OCI-LY1 (cell line): ENCODE data around the gene DCLK1.

Experiments used
- H2AFZ ChIP-seq: fragments of 200-600 bp; sonication (generic), shearing (Covaris generic); 2 replicates; pipeline ENCODE4 v1.6.0; 2014; ENCODE audit warnings: antibody characterized with exemption, mild to moderate bottlenecking, low read length
- H3F3A ChIP-seq: fragments of 200-600 bp; sonication (generic), shearing (Covaris generic); 2 replicates; pipeline ENCODE4 v1.6.0; 2014; ENCODE audit warnings: mild to moderate bottlenecking, antibody characterized with exemption, low read length, moderate library complexity; ENCODE audit not compliant: insufficient read depth
- H3K27ac ChIP-seq: fragments of 200-600 bp; sonication (generic); 2 replicates; pipeline ENCODE4 v1.5.1; 2014; ENCODE audit warnings: low read length, mixed run types, mild to moderate bottlenecking, low read depth; ENCODE audit not compliant: poor library complexity, severe bottlenecking
- H3K27me3 ChIP-seq: fragments of 200-600 bp; sonication (generic); 2 replicates; pipeline ENCODE4 v1.6.0; 2014; ENCODE audit warnings: antibody characterized with exemption, mild to moderate bottlenecking, low read length, moderate library complexity; ENCODE audit not compliant: insufficient read depth
- H3K36me3 ChIP-seq: fragments of 200-600 bp; sonication (generic); 2 replicates; pipeline ENCODE4 v1.6.1; 2014; ENCODE audit warnings: mild to moderate bottlenecking, antibody characterized with exemption, low read length, moderate library complexity, mixed read lengths; ENCODE audit not compliant: insufficient read depth
- H3K4me1 ChIP-seq: fragments of 200-600 bp; sonication (generic); 2 replicates; pipeline ENCODE4 v1.5.1; 2014; ENCODE audit warnings: mild to moderate bottlenecking, low read length, moderate library complexity; ENCODE audit not compliant: insufficient read depth, severe bottlenecking
- H3K4me2 ChIP-seq: fragments of 200-600 bp; sonication (generic), shearing (Covaris generic); 2 replicates; pipeline ENCODE4 v1.6.1; 2014; ENCODE audit warnings: low read length
- H3K4me3 ChIP-seq: fragments of 200-600 bp; sonication (generic); 2 replicates; pipeline ENCODE4 v1.5.1; 2014; ENCODE audit warnings: low read length, low read depth, mild to moderate bottlenecking, mixed read lengths; ENCODE audit not compliant: poor library complexity, severe bottlenecking
- H3K79me2 ChIP-seq: fragments of 200-600 bp; shearing (Covaris generic); 2 replicates; pipeline ENCODE4 v1.6.1; 2016; ENCODE audit warnings: mixed run types, low read length, mixed read lengths; ENCODE audit not compliant: insufficient read depth
- H3K9ac ChIP-seq: fragments of 200-600 bp; sonication (generic), shearing (Covaris generic); 2 replicates; pipeline ENCODE4 v1.6.1; 2014; ENCODE audit warnings: mild to moderate bottlenecking, low read length, mixed read lengths
- H3K9me2 ChIP-seq: fragments of 200-600 bp; sonication (generic), shearing (Covaris generic); 2 replicates; pipeline ENCODE4 v1.6.1; 2014; ENCODE audit warnings: low read depth, mild to moderate bottlenecking, low read length, mixed read lengths
- H3K9me3 ChIP-seq: fragments of 200-600 bp; shearing (Covaris generic); 2 replicates; pipeline ENCODE4 v1.6.1; 2014; ENCODE audit warnings: low read length, mixed read lengths
- H4K20me1 ChIP-seq: fragments of 200-600 bp; sonication (generic), shearing (Covaris generic); 2 replicates; pipeline ENCODE4 v1.6.0; 2016; ENCODE audit warnings: mild to moderate bottlenecking, low read length; ENCODE audit not compliant: insufficient read depth
- EZH2 ChIP-seq: fragments of 200-600 bp; sonication (generic), shearing (Covaris generic); IDR thresholded peaks from 2 replicates; pipeline ENCODE4 v1.8.0; 2017; ENCODE audit warnings: borderline replicate concordance, mixed run types, mild to moderate bottlenecking, antibody characterized with exemption, low read length, moderate library complexity, mixed read lengths
- TF ChIP-seq, protein P1 (sequence below): fragments of 200-600 bp; sonication (generic), shearing (Covaris generic); IDR thresholded peaks from 2 replicates; pipeline ENCODE4 v1.5.1; 2017; ENCODE audit warnings: mild to moderate bottlenecking, antibody characterized with exemption, low read length, moderate library complexity, mixed read lengths

DCLK1 gene

DNA sequence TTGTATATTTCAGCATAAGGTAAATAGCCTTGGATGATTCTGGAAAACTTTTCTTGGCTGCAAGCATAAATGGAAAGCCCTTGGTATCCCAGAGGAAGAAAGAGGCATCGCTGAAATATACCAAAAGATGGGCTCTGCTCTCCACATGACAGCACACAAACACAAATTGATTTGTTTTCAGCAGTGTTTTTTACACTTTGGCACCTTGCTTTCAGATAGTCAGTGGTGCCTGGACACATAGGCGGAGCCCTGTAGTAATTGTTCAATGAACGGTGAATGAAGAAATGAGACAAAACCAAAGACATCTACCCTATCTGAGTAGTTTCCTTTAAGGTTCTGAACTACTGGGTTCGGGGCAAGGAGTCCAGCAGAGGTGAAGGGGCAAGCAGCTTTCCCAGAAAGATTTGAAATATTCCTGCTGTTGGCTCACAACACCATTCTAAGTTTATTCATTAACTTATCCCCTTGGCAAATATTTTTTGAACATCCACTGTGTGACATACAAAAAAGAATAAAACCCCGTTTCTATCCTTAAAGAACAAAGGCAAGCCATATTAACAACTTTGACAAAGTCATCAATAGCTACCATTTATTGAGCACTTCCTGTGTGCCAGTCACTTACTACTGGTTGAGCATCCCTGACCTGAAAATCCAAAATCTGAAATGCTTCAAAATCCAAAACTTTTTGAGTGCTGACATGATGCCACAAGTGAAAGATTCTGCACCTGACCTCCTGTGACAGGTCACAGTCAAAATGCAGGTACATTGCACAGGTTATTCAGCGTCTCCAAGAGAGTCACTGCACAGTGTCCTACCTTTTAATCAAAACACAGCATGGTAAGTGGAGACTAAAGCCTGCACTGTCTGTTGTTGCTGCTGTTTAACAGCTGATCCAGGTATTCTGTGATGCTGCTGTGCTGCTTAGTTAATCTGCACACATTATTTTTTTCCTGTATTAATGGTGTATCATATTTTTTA, 238.1 kb downstream of the DCLK1 start:
- no peaks in the 10 kb centered on the region for H4K20me1 ChIP-seq
- H3K9me3 ChIP-seq: no peaks in the 10 kb centered on the region
- H3K4me2 ChIP-seq: no peak overlapping the region
- H3K9ac ChIP-seq: no peak overlapping the region
- H3K4me1 ChIP-seq: no peaks in the 10 kb centered on the region
- TF ChIP-seq EZH2: no peak
- TF ChIP-seq, protein P1, sequence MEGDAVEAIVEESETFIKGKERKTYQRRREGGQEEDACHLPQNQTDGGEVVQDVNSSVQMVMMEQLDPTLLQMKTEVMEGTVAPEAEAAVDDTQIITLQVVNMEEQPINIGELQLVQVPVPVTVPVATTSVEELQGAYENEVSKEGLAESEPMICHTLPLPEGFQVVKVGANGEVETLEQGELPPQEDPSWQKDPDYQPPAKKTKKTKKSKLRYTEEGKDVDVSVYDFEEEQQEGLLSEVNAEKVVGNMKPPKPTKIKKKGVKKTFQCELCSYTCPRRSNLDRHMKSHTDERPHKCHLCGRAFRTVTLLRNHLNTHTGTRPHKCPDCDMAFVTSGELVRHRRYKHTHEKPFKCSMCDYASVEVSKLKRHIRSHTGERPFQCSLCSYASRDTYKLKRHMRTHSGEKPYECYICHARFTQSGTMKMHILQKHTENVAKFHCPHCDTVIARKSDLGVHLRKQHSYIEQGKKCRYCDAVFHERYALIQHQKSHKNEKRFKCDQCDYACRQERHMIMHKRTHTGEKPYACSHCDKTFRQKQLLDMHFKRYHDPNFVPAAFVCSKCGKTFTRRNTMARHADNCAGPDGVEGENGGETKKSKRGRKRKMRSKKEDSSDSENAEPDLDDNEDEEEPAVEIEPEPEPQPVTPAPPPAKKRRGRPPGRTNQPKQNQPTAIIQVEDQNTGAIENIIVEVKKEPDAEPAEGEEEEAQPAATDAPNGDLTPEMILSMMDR: no peak
- no peaks in the 10 kb centered on the region for H3F3A ChIP-seq
- H3K4me3 ChIP-seq: no peak overlapping the region
- no peaks in the 10 kb centered on the region for H3K27me3 ChIP-seq
- no peak overlapping the region for H2AFZ ChIP-seq
- H3K27ac ChIP-seq: no peak overlapping the region
- no peaks in the 10 kb centered on the region for H3K36me3 ChIP-seq
- H3K79me2 ChIP-seq: no peaks in the 10 kb centered on the region
- no peaks in the 10 kb centered on the region for H3K9me2 ChIP-seq

DNA sequence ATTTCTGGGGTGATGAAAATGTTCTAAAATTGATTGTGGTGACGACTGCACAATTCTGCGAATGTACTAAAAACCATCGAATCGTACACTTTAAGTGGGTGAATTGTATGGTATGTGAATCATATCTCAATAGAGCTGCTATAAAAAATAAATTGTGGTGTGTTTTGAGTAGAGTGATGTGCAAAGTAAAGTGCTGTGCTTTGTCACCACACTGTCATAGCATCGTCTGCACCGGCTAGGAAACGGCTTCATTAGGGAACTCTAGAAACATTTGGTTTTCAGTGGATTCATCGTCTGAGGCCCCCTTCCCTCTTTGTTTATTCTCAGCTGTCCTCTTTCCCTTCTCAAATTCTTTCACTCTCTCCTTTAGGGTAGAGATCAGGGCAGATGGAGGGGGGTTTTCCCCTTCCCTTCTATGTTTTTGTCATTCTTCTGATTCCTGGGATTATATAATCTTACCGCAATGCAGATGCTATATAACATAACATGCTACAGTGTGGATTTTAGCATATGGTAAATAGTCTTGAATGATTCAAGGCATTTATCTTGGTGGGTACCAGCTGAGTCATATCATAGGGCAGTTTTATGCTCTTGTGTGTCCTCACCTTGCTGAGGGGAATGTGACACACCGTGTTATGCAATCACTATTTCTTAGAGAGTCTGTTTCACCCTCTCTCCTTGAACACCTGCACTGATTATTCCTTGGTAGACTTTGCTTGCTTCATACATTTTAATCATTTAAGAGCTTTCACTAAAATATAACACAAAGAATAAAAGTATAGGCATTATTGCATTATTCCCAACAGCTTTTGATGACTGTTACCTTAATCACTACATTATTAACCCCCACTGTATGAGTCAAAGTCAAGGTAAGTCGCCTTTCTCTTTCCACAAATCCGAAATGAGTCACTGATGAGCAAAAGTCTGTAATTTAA, 239.4 kb downstream of the DCLK1 start:
- H3K27me3 ChIP-seq: no peaks in the 10 kb centered on the region
- H2AFZ ChIP-seq: no peak overlapping the region
- H3K27ac ChIP-seq: no peak overlapping the region
- TF ChIP-seq EZH2: no peak
- TF ChIP-seq, protein P1: no peak
- H4K20me1 ChIP-seq: no peaks in the 10 kb centered on the region
- no peak overlapping the region for H3K9ac ChIP-seq
- no peaks in the 10 kb centered on the region for H3K4me1 ChIP-seq
- no peak overlapping the region for H3K4me3 ChIP-seq
- no peaks in the 10 kb centered on the region for H3F3A ChIP-seq
- no peaks in the 10 kb centered on the region for H3K79me2 ChIP-seq
- no peaks in the 10 kb centered on the region for H3K36me3 ChIP-seq
- no peak overlapping the region for H3K4me2 ChIP-seq
- no peaks in the 10 kb centered on the region for H3K9me2 ChIP-seq
- H3K9me3 ChIP-seq: no peaks in the 10 kb centered on the region

DNA sequence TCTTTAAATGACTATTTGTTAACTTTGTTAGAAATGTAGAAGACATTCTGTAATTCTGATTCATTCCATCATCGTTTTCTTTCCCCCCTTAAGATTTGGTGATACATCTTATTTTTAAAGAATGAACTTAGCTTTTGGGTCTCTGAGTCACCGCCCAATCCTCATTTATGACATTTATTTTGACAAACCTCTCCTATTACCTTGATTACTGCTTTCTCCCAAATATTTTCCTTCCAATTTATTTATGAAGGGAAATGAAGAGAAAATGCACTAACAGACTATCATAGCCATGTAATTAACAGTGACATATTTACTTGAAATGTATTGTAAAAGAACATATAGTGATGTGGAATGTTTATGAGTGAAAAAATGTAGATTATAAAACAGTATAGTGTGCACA, 241.6 kb downstream of the DCLK1 start:
- Histone ChIP-seq H3K27ac (no peak overlapping the region), H3K4me2 (no peak overlapping the region), H4K20me1 (no peaks in the 10 kb centered on the region), H3K79me2 (no peaks in the 10 kb centered on the region), H3K9me3 (no peaks in the 10 kb centered on the region), H3K36me3 (no peaks in the 10 kb centered on the region), H3F3A (no peaks in the 10 kb centered on the region), H2AFZ (no peak overlapping the region), H3K4me3 (no peak overlapping the region), H3K9ac (no peak overlapping the region), H3K27me3 (no peaks in the 10 kb centered on the region), H3K9me2 (no peaks in the 10 kb centered on the region), H3K4me1 (no peaks in the 10 kb centered on the region)
- TF ChIP-seq EZH2: no peak
- TF ChIP-seq, protein P1: no peak
